Caki2 (cell line): ENCODE results near the gene LYZL1. TPM values are rescaled to one million over a fixed set of nuclear protein-coding genes. Genes with fewer than 3 reads are reported as not detected.
"Not testable (repeated sequence)": the region's sequence is repeated elsewhere in the genome, so short reads cannot be mapped to it uniquely, and the experiment has no call there.

Experiments used
- DNase-seq: peaks from one replicate; pipeline ENCODE4 v3.0.0-alpha.2; 2015; ENCODE audit warnings: low read depth
- in situ Hi-C: cut with HindIII; loops from 2 replicates; pipeline ENCODE4 v1.10.0; 2016; ENCODE audit warnings: low sequenced_read_pairs, low pct_unique_long_range_greater_than_20kb, mixed read lengths
- total RNA-seq: library from RNA; depleted of rRNA; stranded (reverse); fragments of >200 nt; shearing (Covaris generic); gene quantifications from 2 replicates; pipeline ENCODE4 v1.2.3, GENCODE V29; 2014; ENCODE audit warnings: low replicate concordance

LYZL1 gene
- total RNA-seq, 1 experiment from 2014 or later: not detected

- in situ Hi-C loops: not testable (repeated sequence)
These were observed 31.8 kb downstream of the LYZL1 start for GRCh38 chr10:29320680-29321121.

GRCh38 chr10:29321656-29322055, 32.8 kb downstream of the LYZL1 start:
- no peak for DNase-seq
- in situ Hi-C loops: no loop called here

More at GRCh38 chr10:29320680-29321121, 31.8 kb downstream of the LYZL1 start:
- not testable (repeated sequence) for DNase-seq

GRCh38 chr10:29322918-29323317, 34.0 kb downstream of the LYZL1 start:
- DNase-seq: no peak
- in situ Hi-C loops: no loop called here

GRCh38 chr10:29323367-29323766, 34.5 kb downstream of the LYZL1 start:
- in situ Hi-C loops: no loop called here
- no peak for DNase-seq

- in situ Hi-C loops: no loop called here
- DNase-seq: peak; percentile 72
These were observed 35.5 kb downstream of the LYZL1 start for GRCh38 chr10:29324220-29324841.

- in situ Hi-C loops: no loop called here
- DNase-seq: no peak
These were observed 37.4 kb downstream of the LYZL1 start for GRCh38 chr10:29326299-29326698.

- no peak for DNase-seq
- in situ Hi-C loops: no loop called here
These were observed 38.2 kb downstream of the LYZL1 start for GRCh38 chr10:29326886-29327745.

- DNase-seq: no peak
- in situ Hi-C loops: no loop called here
These were observed 38.9 kb downstream of the LYZL1 start for GRCh38 chr10:29327746-29328102.

GRCh38 chr10:29328983-29329382, 40.1 kb downstream of the LYZL1 start:
- in situ Hi-C loops: no loop called here
- no peak for DNase-seq

- in situ Hi-C loops: no loop called here
- no peak for DNase-seq
These were observed 40.5 kb downstream of the LYZL1 start for GRCh38 chr10:29329420-29329819.

- no peak for DNase-seq
- in situ Hi-C loops: no loop called here
These were observed 43.3 kb downstream of the LYZL1 start for GRCh38 chr10:29332061-29332760.

GRCh38 chr10:29332761-29333148, 43.9 kb downstream of the LYZL1 start:
- DNase-seq: no peak
- in situ Hi-C loops: no loop called here

GRCh38 chr10:29337526-29337925, 48.7 kb downstream of the LYZL1 start:
- in situ Hi-C loops, DNase-seq: not testable (repeated sequence)

- in situ Hi-C loops: no loop called here
- DNase-seq: no peak
These were observed 54.8 kb downstream of the LYZL1 start for GRCh38 chr10:29343607-29344038.

- in situ Hi-C loops: no loop called here
- DNase-seq: no peak
These were observed 55.4 kb downstream of the LYZL1 start for GRCh38 chr10:29344073-29344820.

- DNase-seq: no peak
- in situ Hi-C loops: no loop called here
These were observed 56.5 kb downstream of the LYZL1 start for GRCh38 chr10:29345144-29345909.

- in situ Hi-C loops: no loop called here
- DNase-seq: no peak
These were observed 57.0 kb downstream of the LYZL1 start for GRCh38 chr10:29345910-29346209.
